IMR-90 (cell line): ENCODE data around the gene MYO1D.

Experiments used
- BHLHE40 ChIP-seq: fragments of 150-350 bp; IDR thresholded peaks from 2 replicates; pipeline ENCODE4 v1.6.1; 2016; ENCODE audit warnings: mild to moderate bottlenecking, low read depth, low read length
- CEBPB ChIP-seq: IDR thresholded peaks from 2 replicates; pipeline ENCODE4 v1.6.1; 2012; ENCODE audit warnings: low read depth, low read length, improper control_type of control experiment
- FOS ChIP-seq: fragments of 150-350 bp; IDR thresholded peaks from 2 replicates; pipeline ENCODE4 v1.6.1; 2016; ENCODE audit warnings: low read depth, low read length
- RAD21 ChIP-seq: IDR thresholded peaks from 2 replicates; pipeline ENCODE4 v1.6.1; 2012; ENCODE audit warnings: low read length, improper control_type of control experiment
- SMC3 ChIP-seq: fragments of 150-350 bp; IDR thresholded peaks from 2 replicates; pipeline ENCODE4 v1.6.1; 2016; ENCODE audit warnings: low read depth, mild to moderate bottlenecking, antibody characterized with exemption, low read length, moderate library complexity
- TF ChIP-seq, protein P1 (sequence below): conservative IDR thresholded peaks from 2 replicates; pipeline ENCODE4 v1.5.1; 2012; ENCODE audit warnings: mild to moderate bottlenecking, low read depth, low read length, improper control_type of control experiment

DNA sequence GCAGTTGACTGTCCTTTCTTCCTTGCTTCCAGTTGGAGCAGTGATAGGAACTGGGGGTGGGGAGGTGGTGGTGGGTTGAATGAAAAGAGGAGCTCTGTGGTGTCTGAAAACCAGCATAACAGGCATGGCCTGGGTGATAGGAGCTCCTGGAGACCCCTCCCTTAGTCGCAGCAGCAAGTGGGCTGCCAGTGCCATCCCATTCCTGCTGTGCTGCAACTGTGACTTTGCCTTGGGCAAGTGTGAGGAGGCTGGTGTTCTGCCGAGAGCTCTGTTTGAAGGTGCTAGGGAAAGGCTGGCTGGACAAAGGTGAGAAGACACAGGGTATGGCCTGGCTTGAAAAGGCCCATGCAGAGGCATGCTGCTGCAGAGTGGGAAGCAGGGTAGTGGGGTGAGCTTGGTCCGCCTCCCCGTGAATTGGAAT is 392.9 kb downstream of the MYO1D start:
- TF ChIP-seq, protein P1, sequence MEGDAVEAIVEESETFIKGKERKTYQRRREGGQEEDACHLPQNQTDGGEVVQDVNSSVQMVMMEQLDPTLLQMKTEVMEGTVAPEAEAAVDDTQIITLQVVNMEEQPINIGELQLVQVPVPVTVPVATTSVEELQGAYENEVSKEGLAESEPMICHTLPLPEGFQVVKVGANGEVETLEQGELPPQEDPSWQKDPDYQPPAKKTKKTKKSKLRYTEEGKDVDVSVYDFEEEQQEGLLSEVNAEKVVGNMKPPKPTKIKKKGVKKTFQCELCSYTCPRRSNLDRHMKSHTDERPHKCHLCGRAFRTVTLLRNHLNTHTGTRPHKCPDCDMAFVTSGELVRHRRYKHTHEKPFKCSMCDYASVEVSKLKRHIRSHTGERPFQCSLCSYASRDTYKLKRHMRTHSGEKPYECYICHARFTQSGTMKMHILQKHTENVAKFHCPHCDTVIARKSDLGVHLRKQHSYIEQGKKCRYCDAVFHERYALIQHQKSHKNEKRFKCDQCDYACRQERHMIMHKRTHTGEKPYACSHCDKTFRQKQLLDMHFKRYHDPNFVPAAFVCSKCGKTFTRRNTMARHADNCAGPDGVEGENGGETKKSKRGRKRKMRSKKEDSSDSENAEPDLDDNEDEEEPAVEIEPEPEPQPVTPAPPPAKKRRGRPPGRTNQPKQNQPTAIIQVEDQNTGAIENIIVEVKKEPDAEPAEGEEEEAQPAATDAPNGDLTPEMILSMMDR, result no peak
- TF ChIP-seq SMC3 (no peak), RAD21 (no peak), CEBPB (no peak), BHLHE40 (no peak), FOS (no peak)
